MG63 (cell line): Measurements from ENCODE around the gene GSTA1. TPM values are rescaled to one million over a fixed set of nuclear protein-coding genes. Genes with fewer than 3 reads are reported as not detected.
A peak's percentile ranks its signal among the peaks of the same experiment; 100 is the strongest.
"Not testable (repeated sequence)": the region's sequence is repeated elsewhere in the genome, so short reads cannot be mapped to it uniquely, and the experiment has no call there.

ENCODE experiments used
- DNase-seq: peaks from one replicate; pipeline ENCODE4 v3.0.0-alpha.2; 2020
- H3K27me3 ChIP-seq: fragments of 250-450 bp; sonication (Bioruptor Pico); 2 replicates; pipeline ENCODE4 v1.5.1; 2020; ENCODE audit warnings: mild to moderate bottlenecking, moderate library complexity
- H3K36me3 ChIP-seq: fragments of 250-450 bp; sonication (Bioruptor Pico); 2 replicates; pipeline ENCODE4 v1.5.1; 2020; ENCODE audit warnings: mild to moderate bottlenecking, moderate library complexity
- H3K4me3 ChIP-seq: fragments of 250-450 bp; sonication (Bioruptor Pico); 2 replicates; pipeline ENCODE4 v1.5.1; 2020; ENCODE audit warnings: mild to moderate bottlenecking, moderate library complexity
- H3K9me3 ChIP-seq: fragments of 250-450 bp; sonication (Bioruptor Pico); 2 replicates; pipeline ENCODE4 v1.5.1; 2020; ENCODE audit warnings: mild to moderate bottlenecking, moderate library complexity
- total RNA-seq: library from RNA; depleted of rRNA; stranded (reverse); fragments of >200 nt; shearing (Covaris generic); gene quantifications from 2 replicates; pipeline ENCODE4 v1.2.3, GENCODE V29; 2014; ENCODE audit warnings: low replicate concordance

Gene GSTA1
- total RNA-seq, 1 experiment from 2014 or later, result 2.2 TPM

- H3K9me3 ChIP-seq, result no peaks in the 10 kb centered on the region
- no peak overlapping the region for H3K4me3 ChIP-seq
- H3K27me3 ChIP-seq, result no peaks in the 10 kb centered on the region
- no peaks in the 10 kb centered on the region for H3K36me3 ChIP-seq
- DNase-seq, result no peak
Observed at GRCh38 chr6:52820198-52820597, 16.6 kb upstream of the GSTA1 start.

- Histone ChIP-seq H3K4me3 (no peak overlapping the region), H3K9me3 (no peaks in the 10 kb centered on the region), H3K27me3 (no peaks in the 10 kb centered on the region), H3K36me3 (no peaks in the 10 kb centered on the region)
- DNase-seq, result peak; percentile 35
Observed at GRCh38 chr6:52815167-52816092, 11.8 kb upstream of the GSTA1 start.

- H3K27me3 ChIP-seq, H3K36me3 ChIP-seq, H3K9me3 ChIP-seq, H3K4me3 ChIP-seq, DNase-seq: not testable (repeated sequence)
Observed at GRCh38 chr6:52814545-52814944, 10.9 kb upstream of the GSTA1 start.

DNA sequence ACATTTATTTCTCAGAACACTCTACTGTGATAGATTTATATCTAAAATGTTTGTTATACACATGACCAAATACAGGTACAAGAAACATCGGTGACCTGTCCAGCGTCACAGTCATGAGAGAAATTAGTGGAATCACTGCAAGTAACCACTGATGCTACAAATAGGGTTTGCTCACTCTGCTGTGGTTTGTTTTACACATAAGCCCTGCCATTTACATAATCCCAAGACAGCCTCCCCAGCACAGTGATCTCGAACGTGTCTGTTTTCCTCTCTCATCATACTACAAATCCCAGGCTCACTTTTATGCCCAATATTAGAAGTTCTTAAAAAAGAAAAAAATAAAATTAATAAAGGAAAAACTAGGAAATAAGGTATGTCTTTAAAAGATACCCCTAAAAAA lies 6.2 kb upstream of the GSTA1 start:
- not testable (repeated sequence) for H3K36me3 ChIP-seq, H3K4me3 ChIP-seq, H3K27me3 ChIP-seq, H3K9me3 ChIP-seq, DNase-seq

- no peaks in the 10 kb centered on the region for H3K9me3 ChIP-seq
- H3K27me3 ChIP-seq, result no peaks in the 10 kb centered on the region
- DNase-seq, result no peak
- H3K4me3 ChIP-seq, result no peak overlapping the region
- no peaks in the 10 kb centered on the region for H3K36me3 ChIP-seq
Observed at GRCh38 chr6:52808660-52809059, 5.0 kb upstream of the GSTA1 start.

GRCh38 chr6:52802806-52803205 lies 810 bp downstream of the GSTA1 start:
- no peaks in the 10 kb centered on the region for H3K36me3 ChIP-seq

DNA sequence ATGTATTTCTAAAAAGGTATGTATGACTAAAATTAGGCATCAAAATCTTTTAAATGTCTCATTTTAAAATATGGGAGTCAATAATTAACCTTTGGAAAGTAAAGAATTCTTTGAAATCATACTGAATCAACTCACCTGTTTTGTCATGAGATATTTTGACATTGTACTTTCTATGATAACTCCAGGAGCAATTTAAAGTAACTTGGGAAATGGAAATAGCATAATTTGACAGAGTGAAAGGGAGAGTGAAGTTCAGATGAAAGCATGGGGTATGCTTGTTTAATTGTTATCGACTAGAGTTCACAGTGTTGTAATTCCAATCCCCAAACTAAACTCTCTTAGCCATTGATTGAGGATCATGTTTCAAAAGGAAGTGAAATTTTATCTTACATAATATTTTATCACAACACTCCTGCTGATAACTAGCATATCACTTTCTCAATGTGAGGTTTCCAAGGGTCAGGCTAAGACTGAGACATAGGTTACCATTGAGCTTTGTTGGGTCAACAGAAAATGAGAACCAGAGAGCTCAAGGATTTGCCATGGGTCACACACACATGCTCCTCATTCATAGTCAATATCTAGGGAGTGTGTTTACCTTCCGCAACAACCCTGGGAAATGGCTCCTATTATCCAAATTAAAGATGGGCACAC lies 2.3 kb downstream of the GSTA1 start:
- Histone ChIP-seq H3K9me3 (no peaks in the 10 kb centered on the region), H3K27me3 (no peaks in the 10 kb centered on the region), H3K36me3 (no peaks in the 10 kb centered on the region), H3K4me3 (no peak overlapping the region)
- DNase-seq, result no peak

More at GRCh38 chr6:52802806-52803205, 810 bp downstream of the GSTA1 start:
- Histone ChIP-seq H3K4me3 (no peak overlapping the region), H3K9me3 (no peaks in the 10 kb centered on the region), H3K27me3 (no peaks in the 10 kb centered on the region)
- no peak for DNase-seq

- not testable (repeated sequence) for H3K4me3 ChIP-seq, H3K27me3 ChIP-seq, H3K36me3 ChIP-seq, H3K9me3 ChIP-seq
- DNase-seq, result peak; percentile 60
Observed at GRCh38 chr6:52799272-52799671, 4.3 kb downstream of the GSTA1 start.

DNA sequence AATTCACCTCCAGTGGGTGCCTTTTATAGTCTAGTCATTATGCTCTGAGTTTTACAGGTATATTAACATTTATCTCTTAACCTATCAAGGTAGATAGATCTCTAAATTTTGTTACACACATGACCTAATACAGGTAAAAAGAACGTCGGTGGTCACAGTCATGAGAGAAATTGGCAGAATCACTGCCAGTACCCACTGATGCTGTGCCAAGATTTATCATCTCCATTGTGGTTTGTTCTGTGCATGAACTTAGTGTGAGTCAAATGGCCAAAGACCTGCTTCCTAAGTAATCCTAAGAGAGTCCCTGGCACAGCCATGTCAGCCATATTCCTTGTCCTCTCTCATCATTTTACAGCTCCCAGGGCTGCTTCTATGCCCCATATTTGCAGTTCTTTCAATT lies 9.2 kb downstream of the GSTA1 start:
- not testable (repeated sequence) for H3K36me3 ChIP-seq, H3K4me3 ChIP-seq, DNase-seq, H3K9me3 ChIP-seq, H3K27me3 ChIP-seq

DNA sequence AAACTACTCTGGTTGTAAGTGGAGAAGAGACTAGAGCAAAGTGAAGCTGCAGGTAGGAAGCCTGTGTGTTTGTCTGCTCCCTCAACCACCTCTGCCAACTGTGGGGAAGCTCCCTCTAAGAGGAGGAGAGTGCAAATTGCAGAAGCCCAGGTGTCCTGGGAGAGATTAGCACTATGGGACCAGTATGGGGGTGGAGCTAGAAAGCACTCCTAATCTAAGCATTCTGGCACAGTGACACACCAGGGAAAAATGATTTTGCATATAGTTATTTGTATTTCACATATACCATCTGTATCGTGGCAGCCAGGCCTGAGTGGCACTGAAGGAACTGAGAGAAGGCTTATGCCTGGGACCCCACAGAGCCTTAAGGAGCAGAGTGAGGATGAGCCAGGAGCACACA lies 12.8 kb downstream of the GSTA1 start:
- Histone ChIP-seq H3K4me3 (no peak overlapping the region), H3K27me3 (no peaks in the 10 kb centered on the region), H3K36me3 (no peaks in the 10 kb centered on the region), H3K9me3 (no peaks in the 10 kb centered on the region)
- DNase-seq, result no peak

- H3K36me3 ChIP-seq, H3K27me3 ChIP-seq, H3K9me3 ChIP-seq, DNase-seq, H3K4me3 ChIP-seq: not testable (repeated sequence)
Observed at GRCh38 chr6:52789658-52790057, 14.0 kb downstream of the GSTA1 start.

DNA sequence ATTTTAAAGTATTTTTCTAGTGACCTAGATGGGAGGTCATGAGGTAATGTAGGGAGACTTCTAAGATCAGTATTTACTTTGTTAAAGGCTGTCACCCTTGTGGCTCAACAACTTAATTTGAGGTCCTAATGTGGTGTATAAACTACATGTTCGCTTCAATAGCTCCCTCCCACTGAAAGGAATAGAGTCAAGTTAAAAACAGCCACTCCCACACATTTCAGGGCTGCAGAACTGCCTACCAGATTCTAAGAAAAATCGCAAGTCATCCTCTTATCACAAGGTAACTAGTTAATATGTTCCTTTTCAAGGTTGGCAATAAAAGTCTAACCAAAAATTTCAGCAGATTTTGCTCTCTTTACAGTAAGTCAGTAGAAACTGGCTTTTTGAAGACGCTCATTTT lies 15.1 kb downstream of the GSTA1 start:
- DNase-seq, result no peak
- H3K9me3 ChIP-seq, result no peaks in the 10 kb centered on the region
- H3K4me3 ChIP-seq, result no peak overlapping the region
- no peaks in the 10 kb centered on the region for H3K36me3 ChIP-seq
- no peaks in the 10 kb centered on the region for H3K27me3 ChIP-seq

GRCh38 chr6:52787917-52788316 lies 15.7 kb downstream of the GSTA1 start:
- no peak overlapping the region for H3K4me3 ChIP-seq
- no peak for DNase-seq
- H3K9me3 ChIP-seq, result no peaks in the 10 kb centered on the region

DNA sequence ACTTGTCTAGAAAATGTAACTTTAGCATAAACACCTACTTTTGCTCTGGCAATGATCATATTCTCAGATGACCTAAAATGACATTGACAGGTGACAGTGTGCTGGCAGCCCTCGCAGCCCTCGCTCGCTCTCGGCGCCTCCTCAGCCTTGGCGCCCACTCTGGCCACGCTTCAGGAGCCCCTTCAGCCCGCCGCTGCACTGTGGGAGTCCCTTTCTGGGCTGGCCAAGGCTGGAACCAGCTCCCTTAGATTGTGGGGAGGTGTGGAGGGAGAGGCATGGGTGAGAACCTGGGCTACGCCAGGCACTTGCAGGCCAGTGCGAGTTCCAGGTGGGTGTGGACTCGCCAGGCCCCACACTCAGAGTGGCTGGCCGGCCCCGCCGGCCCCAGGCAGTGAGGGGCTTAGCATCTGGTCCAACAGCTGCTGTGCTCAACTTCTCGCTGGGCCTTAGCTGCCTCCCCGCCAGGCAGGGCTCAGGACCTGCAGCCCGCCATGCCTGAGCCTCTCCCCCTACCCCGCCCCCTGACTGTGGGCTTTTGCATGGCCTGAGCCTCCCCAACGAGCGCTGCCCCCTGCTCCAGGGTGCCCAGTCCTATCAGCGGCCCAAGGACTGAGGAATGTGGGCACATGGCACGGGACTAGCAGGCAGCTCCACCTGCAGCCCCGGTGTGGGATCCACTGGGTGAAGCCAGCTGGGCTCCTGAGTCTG lies 17.2 kb downstream of the GSTA1 start:
- Histone ChIP-seq H3K9me3 (no peaks in the 10 kb centered on the region), H3K4me3 (no peak overlapping the region), H3K27me3 (no peaks in the 10 kb centered on the region), H3K36me3 (no peaks in the 10 kb centered on the region)
- no peak for DNase-seq

More at GRCh38 chr6:52787917-52788316, 15.7 kb downstream of the GSTA1 start:
- Histone ChIP-seq H3K27me3 (no peaks in the 10 kb centered on the region), H3K36me3 (no peaks in the 10 kb centered on the region)

DNA sequence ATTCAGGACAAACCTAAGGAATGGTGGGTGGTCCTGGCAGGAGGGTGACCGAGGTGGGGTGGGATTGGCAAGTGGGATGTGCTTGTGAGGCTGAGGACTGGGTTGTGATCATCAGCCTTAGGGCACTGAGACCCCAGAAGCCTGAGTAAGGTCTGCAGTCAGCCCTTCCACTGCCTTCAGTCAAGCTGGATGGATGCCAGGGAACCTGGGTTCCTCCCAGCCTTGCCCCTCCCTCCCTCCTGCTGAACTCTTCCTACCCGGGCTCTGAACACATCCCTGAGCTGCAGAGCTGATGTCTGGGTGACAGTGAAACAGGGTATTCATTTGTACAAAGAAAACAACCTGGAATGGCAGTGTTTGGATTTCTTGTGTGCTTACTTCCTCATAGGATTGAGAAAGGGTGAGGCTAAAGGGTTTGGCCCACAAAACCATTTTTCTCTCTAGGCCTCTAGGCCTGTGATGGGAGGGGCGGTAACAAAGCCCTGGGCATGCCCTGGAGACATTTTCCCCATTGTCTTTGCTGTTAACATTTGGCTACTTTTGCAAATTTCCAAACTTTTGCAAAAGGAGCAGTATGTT lies 20.8 kb downstream of the GSTA1 start:
- not testable (repeated sequence) for H3K36me3 ChIP-seq, DNase-seq, H3K27me3 ChIP-seq, H3K9me3 ChIP-seq, H3K4me3 ChIP-seq

- not testable (repeated sequence) for H3K4me3 ChIP-seq, DNase-seq, H3K27me3 ChIP-seq, H3K36me3 ChIP-seq, H3K9me3 ChIP-seq
Observed at GRCh38 chr6:52782209-52782608, 21.4 kb downstream of the GSTA1 start.

GRCh38 chr6:52779237-52779636 lies 24.4 kb downstream of the GSTA1 start:
- no peak for DNase-seq
- H3K9me3 ChIP-seq, result no peaks in the 10 kb centered on the region

More at GRCh38 chr6:52779237-52779636, 24.4 kb downstream of the GSTA1 start:
- H3K27me3 ChIP-seq, result no peaks in the 10 kb centered on the region
- no peaks in the 10 kb centered on the region for H3K36me3 ChIP-seq
- H3K4me3 ChIP-seq, result no peak overlapping the region
